Neural cell (in vitro differentiated cells): ENCODE data around the gene AMPD2.

Experiments
- CTCF ChIP-seq: fragments of 450-650 bp; IDR thresholded peaks from 2 replicates; pipeline ENCODE4 v1.5.1; 2014; ENCODE audit warnings: antibody characterized with exemption, mild to moderate bottlenecking, moderate library complexity; ENCODE audit not compliant: poor library complexity, severe bottlenecking
- EP300 ChIP-seq: fragments of 450-650 bp; conservative IDR thresholded peaks from 2 replicates; pipeline ENCODE4 v1.6.1; 2014; ENCODE audit warnings: antibody characterized with exemption, mild to moderate bottlenecking, moderate library complexity; ENCODE audit not compliant: poor library complexity, severe bottlenecking
- TAF1 ChIP-seq: IDR thresholded peaks from 2 replicates; pipeline ENCODE4 v1.6.1; 2012; ENCODE audit warnings: low read depth

- TF ChIP-seq CTCF (no peak), TAF1 (no peak), EP300 (no peak)
Observed at GRCh38 chr1:109635862-109636200, 16.2 kb downstream of the AMPD2 start.
